Raji (cell line): ENCODE data around the gene GSK3B.

Source experiments
- POLR2A ChIP-seq: IDR thresholded peaks from 2 replicates; pipeline ENCODE4 v1.6.1; 2011; ENCODE audit warnings: low read depth, low read length, control low read depth; ENCODE audit not compliant: insufficient read depth

GSK3B gene

GRCh38 chr3:120048355-120049041 lies 45.7 kb downstream of the GSK3B start:
- no peak for TF ChIP-seq POLR2A

GRCh38 chr3:120047686-120048085 lies 46.6 kb downstream of the GSK3B start:
- TF ChIP-seq POLR2A: no peak

GRCh38 chr3:120040813-120041377 lies 53.4 kb downstream of the GSK3B start:
- no peak for TF ChIP-seq POLR2A

- TF ChIP-seq POLR2A: no peak
Measured at GRCh38 chr3:120039642-120040610, 54.3 kb downstream of the GSK3B start.

GRCh38 chr3:120033596-120033995 lies 60.7 kb downstream of the GSK3B start:
- TF ChIP-seq POLR2A: no peak

GRCh38 chr3:120031561-120031960 lies 62.7 kb downstream of the GSK3B start:
- TF ChIP-seq POLR2A: no peak

GRCh38 chr3:120029749-120030148 lies 64.5 kb downstream of the GSK3B start:
- no peak for TF ChIP-seq POLR2A

- TF ChIP-seq POLR2A: no peak
Measured at GRCh38 chr3:120028271-120029047, 65.8 kb downstream of the GSK3B start.

GRCh38 chr3:120027226-120027625 lies 67.0 kb downstream of the GSK3B start:
- TF ChIP-seq POLR2A: no peak

GRCh38 chr3:120025520-120025919 lies 68.7 kb downstream of the GSK3B start:
- TF ChIP-seq POLR2A: no peak

- TF ChIP-seq POLR2A: no peak
Measured at GRCh38 chr3:120024103-120024502, 70.1 kb downstream of the GSK3B start.

- no peak for TF ChIP-seq POLR2A
Measured at GRCh38 chr3:120022729-120023128, 71.5 kb downstream of the GSK3B start.

- no peak for TF ChIP-seq POLR2A
Measured at GRCh38 chr3:120021523-120021922, 72.7 kb downstream of the GSK3B start.

- TF ChIP-seq POLR2A: no peak
Measured at GRCh38 chr3:120018299-120018698, 75.9 kb downstream of the GSK3B start.

GRCh38 chr3:120017692-120018091 lies 76.6 kb downstream of the GSK3B start:
- no peak for TF ChIP-seq POLR2A
